HepG2 (cell line): ENCODE measurements around the gene LZTS2. TPM values are rescaled to one million over a fixed set of nuclear protein-coding genes. Genes with fewer than 3 reads are reported as not detected.

Source experiments
- ATAC-seq: fragments of 200-7000 bp; cut with Tn5 transposase; 3 replicates; pipeline ENCODE4 v1.9.1; 2020; ENCODE audit warnings: mild to moderate bottlenecking, moderate library complexity
- BruUV-seq: library from RNA; stranded (reverse); fragments of 400-500 nt; replicated peaks from 2 replicates; lab custom pipeline; 2021; lab: Mats Ljungman, UMichigan
- CTCF ChIA-PET: fragments of 300-600 bp; formaldehyde crosslinking; extraction: SDS; loops from one replicate; lab custom pipeline; 2021; ENCODE audit warnings: low total read pairs, inconsistent platforms, low intra/inter-chr PET ratio; lab: Yijun Ruan, JAX
- POLR2A ChIA-PET: fragments of 350-600 bp; sonication (Branson Sonifier 250); formaldehyde crosslinking; loops from one replicate; lab custom pipeline; 2020; ENCODE audit warnings: antibody characterized with exemption, inconsistent platforms; lab: Yijun Ruan, JAX
- DNase-seq: peaks from one replicate; pipeline ENCODE4 v3.0.0-alpha.2; 2015; ENCODE audit warnings: low spot score
- FAIRE-seq: peaks from 3 replicates; lab custom pipeline; 2011; peaks lifted over from hg19 to GRCh38; lab: Jason Lieb, UNC
- H2AFZ ChIP-seq: one replicate; pipeline ENCODE4 v1.6.1; 2011; ENCODE audit warnings: low read length, inconsistent platforms
- H3K27ac ChIP-seq: fragments of 300-600 bp; 3 replicates; pipeline ENCODE4 v1.8.0; 2011; ENCODE audit warnings: mixed run types, mild to moderate bottlenecking, mixed read lengths, low read length, inconsistent platforms; ENCODE audit not compliant: insufficient read depth; ENCODE audit errors: extremely low read length
- H3K27me3 ChIP-seq, 2 experiments: fragments of 200-600 bp in 1 of 2; 2 replicates in 1 of 2; 3 replicates in 1 of 2; pipeline versions ENCODE4 v1.6.0 to v1.8.0; 2011; ENCODE audit warnings: low read length in 2 of 2, mild to moderate bottlenecking in 2 of 2, moderate library complexity in 2 of 2, inconsistent platforms in 1 of 2; ENCODE audit not compliant: insufficient read depth in 2 of 2, control insufficient read depth in 1 of 2
- H3K36me3 ChIP-seq, 2 experiments: fragments of 200-600 bp in 1 of 2; replicated peaks in 1 of 2; 2 replicates in 1 of 2; 3 replicates in 1 of 2; pipeline versions ENCODE4 v1.5.1 to v1.8.0; 2011; ENCODE audit warnings: low read length in 2 of 2, inconsistent platforms in 1 of 2; ENCODE audit not compliant: insufficient read depth in 2 of 2, control insufficient read depth in 1 of 2
- H3K4me1 ChIP-seq: 2 replicates; pipeline ENCODE4 v1.5.1; 2012; ENCODE audit warnings: low read length, inconsistent platforms; ENCODE audit not compliant: insufficient read depth
- H3K4me2 ChIP-seq: 2 replicates; pipeline ENCODE4 v1.6.0; 2011; ENCODE audit warnings: low read depth, low read length, inconsistent platforms
- H3K4me3 ChIP-seq, 3 experiments: fragments of 200-600 bp in 1 of 3; sonication (generic), shearing (Covaris generic) in 1 of 3; replicated peaks in 1 of 3; 2 replicates each; pipeline ENCODE4 v1.5.1; 2011 to 2016; ENCODE audit warnings: low read length in 3 of 3, inconsistent platforms in 2 of 3, low read depth in 2 of 3, mild to moderate bottlenecking in 2 of 3, control low read depth in 1 of 3, mixed read lengths in 1 of 3; ENCODE audit not compliant: insufficient read depth in 1 of 3
- H3K79me2 ChIP-seq: one replicate; pipeline ENCODE4 v1.6.1; 2011; ENCODE audit warnings: low read length, inconsistent platforms; ENCODE audit not compliant: insufficient read depth
- H3K9ac ChIP-seq: 2 replicates; pipeline ENCODE4 v1.6.0; 2011; ENCODE audit warnings: mild to moderate bottlenecking, low read depth, low read length, inconsistent platforms; ENCODE audit not compliant: insufficient read depth
- H3K9me3 ChIP-seq: 2 replicates; pipeline ENCODE4 v1.5.1; 2012; ENCODE audit warnings: mild to moderate bottlenecking, low read length
- H4K20me1 ChIP-seq: 2 replicates; pipeline ENCODE4 v1.6.0; 2011; ENCODE audit warnings: inconsistent platforms, mild to moderate bottlenecking, low read length, moderate library complexity; ENCODE audit not compliant: insufficient read depth
- GZF1 ChIP-seq: sonication (generic); formaldehyde crosslinking; IDR thresholded peaks from 2 replicates; pipeline ENCODE4 v1.5.1; 2020; ENCODE audit warnings: mild to moderate bottlenecking, missing genetic modification reagents
- HDAC6 ChIP-seq: fragments of 200-600 bp; sonication (generic); IDR thresholded peaks from 2 replicates; pipeline ENCODE4 v1.7.0; 2017; ENCODE audit warnings: mild to moderate bottlenecking, antibody characterized with exemption, low read length, low read depth
- HNRNPLL ChIP-seq: fragments of 200-400 bp; formaldehyde crosslinking; IDR thresholded peaks from 2 replicates; pipeline ENCODE4 v1.6.1; 2017; ENCODE audit warnings: mild to moderate bottlenecking, low read depth, low read length; ENCODE audit not compliant: poor library complexity, severe bottlenecking
- JARID2 ChIP-seq: sonication (generic); formaldehyde crosslinking; IDR thresholded peaks from 2 replicates; pipeline ENCODE4 v1.8.1; 2023; ENCODE audit warnings: missing genetic modification reagents, inconsistent platforms; ENCODE audit not compliant: insufficient replicate concordance
- PITX1 ChIP-seq: sonication (generic); formaldehyde crosslinking; IDR thresholded peaks from 2 replicates; pipeline ENCODE4 v1.5.1; 2020; ENCODE audit warnings: mild to moderate bottlenecking, missing genetic modification reagents
- ZNF136 ChIP-seq: sonication (generic); formaldehyde crosslinking; IDR thresholded peaks from 2 replicates; pipeline ENCODE4 v1.8.1; 2022; ENCODE audit warnings: low read depth, mild to moderate bottlenecking, moderate library complexity, missing genetic modification reagents
- ZNF343 ChIP-seq: sonication (generic); formaldehyde crosslinking; IDR thresholded peaks from 2 replicates; pipeline ENCODE4 v1.4.0; 2020; ENCODE audit warnings: mild to moderate bottlenecking, missing genetic modification reagents
- ZNF451 ChIP-seq: sonication (generic); formaldehyde crosslinking; IDR thresholded peaks from 2 replicates; pipeline ENCODE4 v1.5.0; 2020; ENCODE audit warnings: mild to moderate bottlenecking, missing genetic modification reagents
- WGBS: methylation state at CpG from one replicate; pipeline ENCODE4 v1.1.6; 2017; ENCODE audit warnings: low lambda C conversion rate; 5-methylcytosine and 5-hydroxymethylcytosine counted together
- in situ Hi-C: cut with HindIII; loops from 2 replicates; pipeline ENCODE4 v1.10.0; 2017; ENCODE audit warnings: low pct_unique_long_range_greater_than_20kb; ENCODE audit not compliant: extremely low pct_ligation_motif_present
- intact Hi-C: fragments of 100-400 bp; cut with micrococcal nuclease; formaldehyde crosslinking; loops from one replicate; pipeline ENCODE4 v1.10.0; 2022; ENCODE audit not compliant: unreplicated experiment
- polyA plus RNA-seq, 8 experiments: library from polyadenylated mRNA; depleted of rRNA in 3 of 8; stranded (reverse) in 7 of 8; unstranded in 1 of 8; fragments of >200 nt; fragmentation: Illumina TruSeq in 4 of 8; extraction: Trizol in 4 of 8; gene quantifications; 2 replicates each; pipeline versions ENCODE4 v1.2.1 to v1.2.3, GENCODE V29; 2011 to 2016; ENCODE audit warnings: low read depth in 4 of 8, missing spikeins in 1 of 8, mixed read lengths in 1 of 8; ENCODE audit not compliant: insufficient read depth in 1 of 8
- total RNA-seq, 5 experiments: library from RNA; depleted of rRNA; stranded (reverse); fragments of >200 nt; fragmentation: Illumina TruSeq; extraction: Trizol; gene quantifications; 2 replicates each; pipeline ENCODE4 v1.2.3, GENCODE V29; 2016; ENCODE audit warnings: low read depth in 1 of 5

Gene LZTS2
- total and polyA plus RNA-seq, 2 of the 13 experiments (the other 11 are each of a cell fraction or from before 2014, with no cell fraction given): 43.6 to 65.6 TPM

- intact Hi-C loops: loop anchor here (5.0 kb wide), 1 partner anchor 138 kb away; no protein-coding TSS in a partner anchor
- ChIA-PET CTCF (interaction anchor here (1.3 to 6.1 kb wide), 4 partner anchors 19 to 81 kb away, joined by 3 to 240 read pairs (median 6); partner anchors contain the start of genes LZTS2 and SEMA4G), POLR2A (interaction anchor here (0.6 to 6.0 kb wide), 5 partner anchors 16 to 137 kb away, joined by 3 to 56 read pairs (median 3); partner anchors contain the start of genes LZTS2, PDZD7 and SFXN3)
- Histone ChIP-seq H3K36me3 (no peaks in the 10 kb centered on the region), H3K79me2 (no peaks in the 10 kb centered on the region), H3K27ac (no peak overlapping the region), H3K4me1 (peaks cover 68% of the 10 kb centered on the region), H4K20me1 (no peaks in the 10 kb centered on the region), H3K4me3 (no peak overlapping the region; a peak in 1 of 6 replicates), H2AFZ (no peak overlapping the region), H3K4me2 (peak overlapping the region; percentile 54; the same call in 1 of the 2 replicates), H3K9me3 (no peaks in the 10 kb centered on the region), H3K9ac (no peak overlapping the region), H3K27me3 (peaks cover 0 to 3% of the 10 kb centered on the region in 2 experiments; a peak in 1 of 5 replicates)
- ATAC-seq (no peak), DNase-seq (no peak), FAIRE-seq (no peak)
- no TSS peak for BruUV-seq
- WGBS: 23% methylated on average over 6 of the region's 7 CpGs
- in situ Hi-C loops: no loop called here
- no peak for TF ChIP-seq ZNF136 (CRISPR knock-in tag)
- no peak for TF ChIP-seq GZF1 (CRISPR knock-in tag)
- TF ChIP-seq PITX1 (CRISPR knock-in tag): no peak
Measured at GRCh38 chr10:101014966-101015581, 15.5 kb downstream of the LZTS2 start.

- H3K4me2 ChIP-seq: no peak overlapping the region
- no peak overlapping the region for H3K27ac ChIP-seq
- WGBS: 60% methylated on average over 1 of the region's 8 CpGs
- BruUV-seq: no TSS peak
- H3K9ac ChIP-seq: no peak overlapping the region
- FAIRE-seq (no peak), DNase-seq (no peak)
- H3K9me3 ChIP-seq: no peaks in the 10 kb centered on the region
- H3K4me3 ChIP-seq: no peak overlapping the region
- in situ Hi-C loops: no loop called here
- no peak for TF ChIP-seq ZNF451 (CRISPR knock-in tag)
- TF ChIP-seq ZNF343: no peak
- TF ChIP-seq JARID2 (CRISPR knock-in tag): no peak
- TF ChIP-seq HNRNPLL: no peak
- no peak for TF ChIP-seq HDAC6
- TF ChIP-seq, all 625 proteins: peak for 0
- no peak for ATAC-seq
- Histone ChIP-seq H3K27me3 (peaks cover 0 to 6% of the 10 kb centered on the region in 2 experiments; a peak in 1 of 5 replicates), H3K79me2 (no peaks in the 10 kb centered on the region), H3K36me3 (no peaks in the 10 kb centered on the region), H2AFZ (no peak overlapping the region), H4K20me1 (no peaks in the 10 kb centered on the region), H3K4me1 (peaks cover 67% of the 10 kb centered on the region)
- intact Hi-C loops: no loop called here
- POLR2A ChIA-PET: interaction anchor here (1.0 to 6.0 kb wide), 2 partner anchors 17 to 137 kb away, joined by 3 to 56 read pairs; partner anchors contain the start of gene LZTS2
- CTCF ChIA-PET: interaction anchor here (1.4 to 6.1 kb wide), 2 partner anchors 19 to 25 kb away, joined by 3 to 240 read pairs; partner anchors contain the start of gene LZTS2
Measured at GRCh38 chr10:101015582-101015973, 16.0 kb downstream of the LZTS2 start.
